ENCODE data around the gene ZNF726.
"Not testable (repeated sequence)": the region's sequence is repeated elsewhere in the genome, so short reads cannot be mapped to it uniquely, and the experiment has no call there.

ZNF726 gene

GRCh38 chr19:23943411-23943810 is 28.7 kb downstream of the ZNF726 start:
- no peak for DNase-seq (ENCODE audit: low read depth in 2 of 2)

- no peak for DNase-seq (ENCODE audit: low read depth in 2 of 2)
These were observed 31.9 kb downstream of the ZNF726 start for GRCh38 chr19:23946569-23946968.

GRCh38 chr19:23949611-23950010 is 34.9 kb downstream of the ZNF726 start:
- DNase-seq (ENCODE audit: low read depth in 2 of 2) = no peak

- no peak for DNase-seq (ENCODE audit: low read depth in 2 of 2)
These were observed 41.4 kb downstream of the ZNF726 start for GRCh38 chr19:23956051-23956450.

- no peak for DNase-seq (ENCODE audit: low read depth in 2 of 2)
These were observed 43.1 kb downstream of the ZNF726 start for GRCh38 chr19:23957660-23958281.

- not testable (repeated sequence) for DNase-seq (ENCODE audit: low read depth in 2 of 2)
These were observed 48.7 kb downstream of the ZNF726 start for GRCh38 chr19:23963396-23963795.

GRCh38 chr19:23963881-23964280 is 49.2 kb downstream of the ZNF726 start:
- DNase-seq (ENCODE audit: low read depth in 2 of 2) = not testable (repeated sequence)

- DNase-seq (ENCODE audit: low read depth in 2 of 2) = not testable (repeated sequence)
These were observed 49.6 kb downstream of the ZNF726 start for GRCh38 chr19:23964334-23964733.

- no peak for DNase-seq (ENCODE audit: low read depth in 2 of 2)
These were observed 54.9 kb downstream of the ZNF726 start for GRCh38 chr19:23969630-23970029.

- DNase-seq (ENCODE audit: low read depth in 2 of 2) = no peak
These were observed 56.9 kb downstream of the ZNF726 start for GRCh38 chr19:23971598-23971997.

- no peak for DNase-seq (ENCODE audit: low read depth in 2 of 2)
These were observed 57.5 kb downstream of the ZNF726 start for GRCh38 chr19:23972161-23972560.

- DNase-seq (ENCODE audit: low read depth in 2 of 2) = no peak
These were observed 60.3 kb downstream of the ZNF726 start for GRCh38 chr19:23974941-23975340.

GRCh38 chr19:23976631-23977030 is 61.9 kb downstream of the ZNF726 start:
- DNase-seq (ENCODE audit: low read depth in 2 of 2) = not testable (repeated sequence)

GRCh38 chr19:23977256-23977655 is 62.6 kb downstream of the ZNF726 start:
- DNase-seq (ENCODE audit: low read depth in 2 of 2) = not testable (repeated sequence)

GRCh38 chr19:23978068-23978467 is 63.4 kb downstream of the ZNF726 start:
- no peak for DNase-seq (ENCODE audit: low read depth in 2 of 2)

GRCh38 chr19:23980805-23981204 is 66.1 kb downstream of the ZNF726 start:
- DNase-seq (ENCODE audit: low read depth in 2 of 2) = no peak

GRCh38 chr19:23981863-23982262 is 67.2 kb downstream of the ZNF726 start:
- DNase-seq (ENCODE audit: low read depth in 2 of 2) = no peak

- no peak for DNase-seq (ENCODE audit: low read depth in 2 of 2)
These were observed 68.7 kb downstream of the ZNF726 start for GRCh38 chr19:23983406-23983805.

All from stimulated activated CD4-positive, alpha-beta T cell treated with anti-CD3 and anti-CD28 coated beads, Interleukin-1b, Interleukin-23, amount 100 ng/mL, for 4 hours (primary cell).